DOHH2 (cell line): ENCODE data around the gene NUAK2.

Source experiments
- H3F3A ChIP-seq: fragments of 200-600 bp; sonication (generic), shearing (Covaris generic); 2 replicates; pipeline ENCODE4 v1.6.0; 2016; ENCODE audit warnings: antibody characterized with exemption, mild to moderate bottlenecking; ENCODE audit not compliant: control insufficient read depth, insufficient read depth
- H3K27ac ChIP-seq: fragments of 200-600 bp; sonication (generic); 2 replicates; pipeline ENCODE4 v1.5.1; 2014; ENCODE audit warnings: low read depth, mild to moderate bottlenecking, low read length, moderate library complexity
- H3K27me3 ChIP-seq: fragments of 200-600 bp; sonication (generic); 2 replicates; pipeline ENCODE4 v1.6.1; 2014; ENCODE audit warnings: mild to moderate bottlenecking, low read length, mixed read lengths; ENCODE audit not compliant: control insufficient read depth
- H3K36me3 ChIP-seq: fragments of 200-600 bp; sonication (generic); 2 replicates; pipeline ENCODE4 v1.6.1; 2014; ENCODE audit warnings: mild to moderate bottlenecking, low read length, moderate library complexity, mixed read lengths; ENCODE audit not compliant: control insufficient read depth
- H3K4me1 ChIP-seq: fragments of 200-600 bp; sonication (generic); 2 replicates; pipeline ENCODE4 v1.6.1; 2014; ENCODE audit warnings: mild to moderate bottlenecking, low read length, mixed read lengths; ENCODE audit not compliant: control insufficient read depth
- H3K4me2 ChIP-seq: fragments of 200-600 bp; sonication (generic); 2 replicates; pipeline ENCODE4 v1.6.0; 2014; ENCODE audit warnings: mild to moderate bottlenecking, low read length, moderate library complexity
- H3K4me3 ChIP-seq: fragments of 200-600 bp; sonication (generic); 2 replicates; pipeline ENCODE4 v1.5.1; 2014; ENCODE audit warnings: mild to moderate bottlenecking, low read length, mixed read lengths
- H3K79me2 ChIP-seq: fragments of 200-600 bp; sonication (generic); 2 replicates; pipeline ENCODE4 v1.6.1; 2014; ENCODE audit warnings: mild to moderate bottlenecking, low read length, mixed read lengths; ENCODE audit not compliant: control insufficient read depth
- H3K9me2 ChIP-seq: fragments of 200-600 bp; sonication (generic); replicated peaks from 2 replicates; pipeline ENCODE4 v1.6.1; 2014; ENCODE audit warnings: mild to moderate bottlenecking, low read length, mixed read lengths; ENCODE audit not compliant: control insufficient read depth
- H3K9me3 ChIP-seq: fragments of 200-600 bp; sonication (generic); 2 replicates; pipeline ENCODE4 v1.6.1; 2014; ENCODE audit warnings: antibody characterized with exemption, low read length, mixed read lengths; ENCODE audit not compliant: control insufficient read depth, insufficient read depth
- H4K20me1 ChIP-seq: fragments of 200-600 bp; sonication (generic); 2 replicates; pipeline ENCODE4 v1.6.0; 2014; ENCODE audit warnings: low read depth, mild to moderate bottlenecking, antibody characterized with exemption, low read length, moderate library complexity; ENCODE audit not compliant: control insufficient read depth, insufficient read depth
- EZH2phosphoT487 ChIP-seq: fragments of 200-600 bp; sonication (generic); IDR thresholded peaks from 2 replicates; pipeline ENCODE4 v1.6.1; 2017; ENCODE audit warnings: borderline replicate concordance, mild to moderate bottlenecking, antibody characterized with exemption, low read length, moderate library complexity, mixed read lengths
- TF ChIP-seq, protein P1 (sequence below): fragments of 200-600 bp; sonication (generic); IDR thresholded peaks from one replicate; pipeline ENCODE4 v1.5.1; 2014; ENCODE audit warnings: antibody characterized with exemption, mild to moderate bottlenecking, low read depth, low read length; ENCODE audit not compliant: poor library complexity, severe bottlenecking

Gene NUAK2

DNA sequence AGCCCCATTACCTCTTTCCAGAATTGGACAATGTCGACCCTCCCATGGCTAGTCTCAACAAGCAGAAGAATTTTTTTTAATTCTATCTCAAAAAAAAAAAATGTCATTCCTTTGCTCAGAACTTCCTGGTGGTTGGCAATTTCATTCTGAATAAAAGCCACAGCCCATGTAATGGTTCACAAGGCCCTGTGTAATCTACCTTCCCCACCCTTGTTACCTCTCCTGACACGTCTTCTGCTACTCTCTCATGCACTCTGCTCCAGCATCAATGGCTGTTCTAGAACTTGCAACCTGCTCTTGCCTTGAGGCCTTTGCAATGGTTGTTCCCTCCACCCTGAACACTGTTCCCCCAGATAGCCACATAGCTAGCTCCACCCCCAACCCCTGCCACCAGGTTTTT is 25.4 kb downstream of the NUAK2 start:
- Histone ChIP-seq H3K4me2 (no peak overlapping the region), H3K79me2 (no peaks in the 10 kb centered on the region), H3F3A (peaks cover 12% of the 10 kb centered on the region), H4K20me1 (no peaks in the 10 kb centered on the region), H3K27ac (no peak overlapping the region), H3K4me3 (no peak overlapping the region), H3K36me3 (no peaks in the 10 kb centered on the region; the same call in 1 of the 2 replicates), H3K9me2 (no peaks in the 10 kb centered on the region), H3K9me3 (no peaks in the 10 kb centered on the region), H3K27me3 (no peaks in the 10 kb centered on the region), H3K4me1 (peaks cover 86% of the 10 kb centered on the region)
- TF ChIP-seq, protein P1, sequence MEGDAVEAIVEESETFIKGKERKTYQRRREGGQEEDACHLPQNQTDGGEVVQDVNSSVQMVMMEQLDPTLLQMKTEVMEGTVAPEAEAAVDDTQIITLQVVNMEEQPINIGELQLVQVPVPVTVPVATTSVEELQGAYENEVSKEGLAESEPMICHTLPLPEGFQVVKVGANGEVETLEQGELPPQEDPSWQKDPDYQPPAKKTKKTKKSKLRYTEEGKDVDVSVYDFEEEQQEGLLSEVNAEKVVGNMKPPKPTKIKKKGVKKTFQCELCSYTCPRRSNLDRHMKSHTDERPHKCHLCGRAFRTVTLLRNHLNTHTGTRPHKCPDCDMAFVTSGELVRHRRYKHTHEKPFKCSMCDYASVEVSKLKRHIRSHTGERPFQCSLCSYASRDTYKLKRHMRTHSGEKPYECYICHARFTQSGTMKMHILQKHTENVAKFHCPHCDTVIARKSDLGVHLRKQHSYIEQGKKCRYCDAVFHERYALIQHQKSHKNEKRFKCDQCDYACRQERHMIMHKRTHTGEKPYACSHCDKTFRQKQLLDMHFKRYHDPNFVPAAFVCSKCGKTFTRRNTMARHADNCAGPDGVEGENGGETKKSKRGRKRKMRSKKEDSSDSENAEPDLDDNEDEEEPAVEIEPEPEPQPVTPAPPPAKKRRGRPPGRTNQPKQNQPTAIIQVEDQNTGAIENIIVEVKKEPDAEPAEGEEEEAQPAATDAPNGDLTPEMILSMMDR, result no peak
- no peak for TF ChIP-seq EZH2phosphoT487

DNA sequence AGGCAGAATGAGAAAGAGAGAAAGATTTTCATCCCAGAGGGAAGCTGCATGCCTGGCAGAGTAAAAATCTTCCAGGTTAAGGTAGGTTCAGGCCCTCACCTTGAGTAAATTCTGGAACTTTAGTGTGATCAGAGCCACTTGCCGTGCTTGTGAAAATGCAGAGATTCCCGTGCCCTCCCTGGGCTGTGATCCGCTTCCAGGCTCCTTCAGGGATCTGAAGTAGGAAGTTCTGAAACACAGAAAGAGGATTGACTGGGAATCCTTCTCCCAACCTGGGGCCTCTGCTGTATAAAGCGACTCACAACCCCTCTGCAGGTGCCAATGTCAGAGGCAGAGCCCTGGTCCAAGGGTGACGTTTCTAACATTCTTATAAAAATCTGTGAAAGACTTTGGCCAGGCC is 26.6 kb downstream of the NUAK2 start:
- Histone ChIP-seq H3K27ac (no peak overlapping the region), H3K9me2 (no peaks in the 10 kb centered on the region), H3K4me3 (no peak overlapping the region), H3K27me3 (no peaks in the 10 kb centered on the region), H3K4me2 (no peak overlapping the region), H4K20me1 (no peaks in the 10 kb centered on the region), H3K79me2 (no peaks in the 10 kb centered on the region), H3K36me3 (no peaks in the 10 kb centered on the region), H3K4me1 (peaks cover 80% of the 10 kb centered on the region), H3K9me3 (no peaks in the 10 kb centered on the region), H3F3A (peaks cover 8% of the 10 kb centered on the region; the same call in 1 of the 2 replicates)
- TF ChIP-seq, protein P1, result no peak
- no peak for TF ChIP-seq EZH2phosphoT487

DNA sequence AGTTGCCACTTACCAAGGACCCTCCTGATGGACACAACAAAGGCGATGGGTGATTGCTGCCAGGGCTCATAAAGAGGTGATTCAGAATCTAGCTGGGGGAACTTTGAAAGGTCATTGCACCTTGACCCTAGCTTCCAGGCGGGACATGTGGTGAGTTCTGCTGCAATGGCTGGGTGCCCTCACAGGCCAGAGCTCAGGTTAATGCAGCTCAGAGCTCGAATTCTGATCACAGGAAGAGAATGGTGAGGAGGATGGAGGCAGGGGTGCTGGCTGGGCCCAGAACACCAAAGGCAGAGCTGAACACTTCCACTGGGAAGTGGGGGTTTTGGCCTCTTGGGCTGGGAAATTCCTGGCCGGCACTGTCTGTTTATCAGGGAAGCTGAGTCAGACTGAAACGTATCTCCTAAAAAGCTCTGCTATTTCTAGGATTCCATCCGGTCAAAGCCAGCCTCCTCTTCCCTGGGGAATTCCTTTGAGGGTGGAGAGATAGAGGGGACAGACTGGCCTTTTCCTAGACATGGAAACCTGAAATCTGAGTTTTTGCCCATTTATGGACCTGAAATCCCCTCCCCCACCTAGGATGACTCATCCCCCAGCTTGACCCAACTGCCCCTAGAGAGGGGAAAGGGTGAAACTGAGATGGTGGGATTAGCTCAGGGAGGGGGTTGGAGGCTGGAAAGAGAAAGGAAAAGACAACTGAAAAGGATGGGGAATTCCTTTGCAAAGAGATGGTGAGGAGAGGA is 27.2 kb downstream of the NUAK2 start:
- H3K4me3 ChIP-seq, result no peak overlapping the region
- peaks cover 5% of the 10 kb centered on the region; the same call in 1 of the 2 replicates for H3F3A ChIP-seq
- peak overlapping the region; percentile 0; the same call in 1 of the 2 replicates for H3K4me2 ChIP-seq
- TF ChIP-seq, protein P1, result no peak
- no peak for TF ChIP-seq EZH2phosphoT487
- H3K9me2 ChIP-seq, result no peaks in the 10 kb centered on the region
- H3K36me3 ChIP-seq, result no peaks in the 10 kb centered on the region
- H3K79me2 ChIP-seq, result no peaks in the 10 kb centered on the region
- H3K9me3 ChIP-seq, result no peaks in the 10 kb centered on the region
- H3K27me3 ChIP-seq, result no peaks in the 10 kb centered on the region
- H3K27ac ChIP-seq, result no peak overlapping the region
- peaks cover 79% of the 10 kb centered on the region for H3K4me1 ChIP-seq
- no peaks in the 10 kb centered on the region for H4K20me1 ChIP-seq
